ENCODE results near the gene CD2.

DNA sequence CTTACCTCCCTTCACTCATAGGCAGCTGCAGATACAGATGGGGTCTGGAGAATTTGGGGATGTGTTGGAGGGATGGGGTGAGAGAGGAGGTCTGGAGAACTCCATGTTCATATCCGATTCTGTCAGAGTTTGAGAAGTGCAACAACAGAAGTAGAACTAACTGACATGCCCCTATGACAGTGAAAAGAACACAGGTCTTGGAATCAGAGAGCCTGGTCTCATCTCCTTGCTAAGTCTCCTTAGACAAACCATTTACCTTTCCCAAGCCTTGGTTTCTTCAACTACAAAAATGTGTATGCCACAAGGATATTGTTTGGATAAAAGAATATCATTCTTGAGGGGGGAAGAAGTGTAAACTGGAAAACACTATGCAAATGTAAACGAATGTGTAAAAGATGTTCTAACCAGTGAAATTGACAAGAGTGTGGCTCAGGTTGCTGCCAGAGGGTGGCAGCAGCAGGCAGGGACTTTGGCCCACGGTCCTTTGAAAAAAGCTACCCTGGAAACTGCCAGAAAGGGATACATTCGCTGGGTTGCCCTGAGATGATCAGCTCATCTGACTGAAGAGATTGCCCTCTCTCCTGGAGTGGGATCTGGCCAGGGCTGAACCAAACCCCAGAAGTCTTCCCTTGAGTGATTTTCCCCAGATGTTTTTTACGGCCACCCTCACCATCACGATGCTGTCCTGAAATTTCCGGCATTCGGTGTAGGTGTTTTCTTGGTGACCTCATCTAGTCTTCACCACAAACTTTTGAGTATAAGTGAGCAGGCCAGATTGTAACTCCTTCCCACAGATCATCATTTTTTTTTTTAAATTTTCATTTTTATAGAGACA is 17.0 kb upstream of the CD2 start:
- TF ChIP-seq, protein P1, sequence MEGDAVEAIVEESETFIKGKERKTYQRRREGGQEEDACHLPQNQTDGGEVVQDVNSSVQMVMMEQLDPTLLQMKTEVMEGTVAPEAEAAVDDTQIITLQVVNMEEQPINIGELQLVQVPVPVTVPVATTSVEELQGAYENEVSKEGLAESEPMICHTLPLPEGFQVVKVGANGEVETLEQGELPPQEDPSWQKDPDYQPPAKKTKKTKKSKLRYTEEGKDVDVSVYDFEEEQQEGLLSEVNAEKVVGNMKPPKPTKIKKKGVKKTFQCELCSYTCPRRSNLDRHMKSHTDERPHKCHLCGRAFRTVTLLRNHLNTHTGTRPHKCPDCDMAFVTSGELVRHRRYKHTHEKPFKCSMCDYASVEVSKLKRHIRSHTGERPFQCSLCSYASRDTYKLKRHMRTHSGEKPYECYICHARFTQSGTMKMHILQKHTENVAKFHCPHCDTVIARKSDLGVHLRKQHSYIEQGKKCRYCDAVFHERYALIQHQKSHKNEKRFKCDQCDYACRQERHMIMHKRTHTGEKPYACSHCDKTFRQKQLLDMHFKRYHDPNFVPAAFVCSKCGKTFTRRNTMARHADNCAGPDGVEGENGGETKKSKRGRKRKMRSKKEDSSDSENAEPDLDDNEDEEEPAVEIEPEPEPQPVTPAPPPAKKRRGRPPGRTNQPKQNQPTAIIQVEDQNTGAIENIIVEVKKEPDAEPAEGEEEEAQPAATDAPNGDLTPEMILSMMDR (conservative IDR thresholded peaks at IDR 0.05), result peak; percentile 91
- TF ChIP-seq ZFX (IDR thresholded peaks at IDR 0.05), result no peak

Data from C4-2B (cell line).